ENCODE data around the gene CACNG6. TPM values are rescaled to one million over a fixed set of nuclear protein-coding genes. Genes with fewer than 3 reads are reported as not detected.
"Not testable (repeated sequence)": the region's sequence is repeated elsewhere in the genome, so short reads cannot be mapped to it uniquely, and the experiment has no call there.

The CACNG6 gene
- polyA plus RNA-seq, 1 of the 3 experiments (the other 2 are of a cell fraction), result 1.2 TPM

DNA sequence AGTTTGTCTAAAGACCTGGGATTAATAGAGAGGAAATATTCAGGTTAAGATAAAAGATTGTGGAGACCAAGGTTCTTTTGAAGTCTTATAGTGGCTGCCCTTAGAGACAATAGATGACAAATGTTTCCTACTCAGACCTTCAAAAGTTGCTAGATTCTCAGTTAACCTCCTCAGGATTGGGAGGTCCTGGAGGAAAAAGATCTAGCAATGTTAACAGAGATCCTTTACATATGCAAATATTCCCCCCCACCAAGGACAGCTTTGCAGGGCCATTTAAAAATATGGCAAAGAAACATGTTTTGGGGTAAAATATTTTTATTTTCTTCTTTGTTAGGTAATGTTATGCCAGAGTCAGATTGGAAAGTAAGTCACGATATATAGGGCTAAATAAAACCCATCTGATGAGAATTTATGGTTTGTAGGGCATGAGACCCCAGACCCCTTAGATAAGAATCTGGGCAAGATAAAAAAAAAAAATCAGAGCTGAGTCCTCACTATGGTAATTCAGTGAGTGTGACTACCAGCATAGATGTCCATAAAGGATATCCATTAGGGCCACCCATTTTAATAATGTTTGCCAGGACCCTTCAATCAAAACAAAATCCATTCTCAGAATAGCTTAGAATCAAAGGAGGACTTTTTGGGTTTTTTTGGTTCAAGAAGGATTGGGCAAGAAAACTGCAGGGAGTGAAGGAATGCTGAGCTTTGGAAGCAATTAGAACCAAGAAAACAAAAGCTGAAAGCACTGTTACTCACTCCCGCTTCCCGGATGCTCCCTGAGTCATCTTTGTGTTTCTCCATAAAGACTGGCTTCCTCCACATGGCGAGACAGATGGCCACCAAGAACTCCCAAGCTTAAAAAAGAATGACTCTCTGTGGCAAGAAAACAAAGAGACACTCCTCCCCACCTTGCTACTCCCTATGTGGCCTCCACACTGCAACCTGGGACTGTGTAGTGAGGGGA, 44.1 kb downstream of the CACNG6 start (continued):
- TF ChIP-seq MAX (IDR thresholded peaks at IDR 0.05; ENCODE audit: low read depth) (peak; percentile 82), FOSL2 (IDR thresholded peaks at IDR 0.05; ENCODE audit: borderline replicate concordance, low read depth) (peak; percentile 89), ELF1 (IDR thresholded peaks at IDR 0.05) (no peak), GABPA (IDR thresholded peaks at IDR 0.05; ENCODE audit: low read depth) (no peak), PBX3 (IDR thresholded peaks at IDR 0.05) (no peak), SIN3A (IDR thresholded peaks at IDR 0.05; ENCODE audit: borderline replicate concordance, low read depth, low read length) (no peak), ZBTB33 (IDR thresholded peaks at IDR 0.05; ENCODE audit: borderline replicate concordance, low read depth) (no peak), SMC3 (IDR thresholded peaks at IDR 0.05; ENCODE audit: low read depth, low read length) (no peak), NRF1 (IDR thresholded peaks at IDR 0.05; ENCODE audit: low read depth, low read length) (no peak), MXI1 (IDR thresholded peaks at IDR 0.05; ENCODE audit: low read depth, low read length) (no peak), REST (IDR thresholded peaks at IDR 0.05; ENCODE audit: low read depth, low read length) (no peak), NFIC (IDR thresholded peaks at IDR 0.05; ENCODE audit: borderline replicate concordance) (no peak), GATA2 (CRISPR knock-in tag; IDR thresholded peaks at IDR 0.05) (no peak), JUND (IDR thresholded peaks at IDR 0.05) (peak; percentile 59), YY1 (IDR thresholded peaks at IDR 0.05; ENCODE audit: low read depth) (peak; percentile 44; the same call in 1 of the 2 replicates), MEF2A (IDR thresholded peaks at IDR 0.05; ENCODE audit: borderline replicate concordance, low read depth) (no peak), FOXM1 (IDR thresholded peaks at IDR 0.05; ENCODE audit: low read depth) (no peak)
- TF ChIP-seq, protein P1, sequence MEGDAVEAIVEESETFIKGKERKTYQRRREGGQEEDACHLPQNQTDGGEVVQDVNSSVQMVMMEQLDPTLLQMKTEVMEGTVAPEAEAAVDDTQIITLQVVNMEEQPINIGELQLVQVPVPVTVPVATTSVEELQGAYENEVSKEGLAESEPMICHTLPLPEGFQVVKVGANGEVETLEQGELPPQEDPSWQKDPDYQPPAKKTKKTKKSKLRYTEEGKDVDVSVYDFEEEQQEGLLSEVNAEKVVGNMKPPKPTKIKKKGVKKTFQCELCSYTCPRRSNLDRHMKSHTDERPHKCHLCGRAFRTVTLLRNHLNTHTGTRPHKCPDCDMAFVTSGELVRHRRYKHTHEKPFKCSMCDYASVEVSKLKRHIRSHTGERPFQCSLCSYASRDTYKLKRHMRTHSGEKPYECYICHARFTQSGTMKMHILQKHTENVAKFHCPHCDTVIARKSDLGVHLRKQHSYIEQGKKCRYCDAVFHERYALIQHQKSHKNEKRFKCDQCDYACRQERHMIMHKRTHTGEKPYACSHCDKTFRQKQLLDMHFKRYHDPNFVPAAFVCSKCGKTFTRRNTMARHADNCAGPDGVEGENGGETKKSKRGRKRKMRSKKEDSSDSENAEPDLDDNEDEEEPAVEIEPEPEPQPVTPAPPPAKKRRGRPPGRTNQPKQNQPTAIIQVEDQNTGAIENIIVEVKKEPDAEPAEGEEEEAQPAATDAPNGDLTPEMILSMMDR (IDR thresholded peaks at IDR 0.05), result no peak
- TF ChIP-seq, protein P2, sequence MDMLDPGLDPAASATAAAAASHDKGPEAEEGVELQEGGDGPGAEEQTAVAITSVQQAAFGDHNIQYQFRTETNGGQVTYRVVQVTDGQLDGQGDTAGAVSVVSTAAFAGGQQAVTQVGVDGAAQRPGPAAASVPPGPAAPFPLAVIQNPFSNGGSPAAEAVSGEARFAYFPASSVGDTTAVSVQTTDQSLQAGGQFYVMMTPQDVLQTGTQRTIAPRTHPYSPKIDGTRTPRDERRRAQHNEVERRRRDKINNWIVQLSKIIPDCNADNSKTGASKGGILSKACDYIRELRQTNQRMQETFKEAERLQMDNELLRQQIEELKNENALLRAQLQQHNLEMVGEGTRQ (IDR thresholded peaks at IDR 0.05; ENCODE audit: borderline replicate concordance, low read depth, low read length), result no peak

- H3K27me3 ChIP-seq (ENCODE audit: insufficient read depth); DNase-seq; H3K36me3 ChIP-seq (replicated peaks in 1 of 2; ENCODE audit: control insufficient read depth in 1 of 2, insufficient read depth in 2 of 2, low read length in 1 of 2); H3F3A ChIP-seq (replicated peaks; ENCODE audit: insufficient read depth); H3K79me2 ChIP-seq (ENCODE audit: insufficient read depth); H3K9ac ChIP-seq; H3K27ac ChIP-seq (ENCODE audit: low read depth in 2 of 2, low read length in 1 of 2); H3K4me1 ChIP-seq (ENCODE audit: control insufficient read depth in 1 of 2, insufficient read depth in 2 of 2, low read depth in 1 of 2, low read length in 1 of 2); H3K4me3 ChIP-seq (ENCODE audit: low read depth in 2 of 2, low read length in 1 of 2); H2AFZ ChIP-seq (ENCODE audit: low read depth); POLR2A ChIA-PET; H4K20me1 ChIP-seq (ENCODE audit: insufficient read depth); H3K4me2 ChIP-seq; H3K9me2 ChIP-seq; H3K9me3 ChIP-seq: not testable (repeated sequence)
- WGBS (ENCODE audit: low lambda C conversion rate), result 79% methylated on average over 5 of the region's 5 CpGs
- CTCF ChIA-PET, result interaction anchor here (0.9 to 1.0 kb wide), 2 partner anchors 13 to 244 kb away, joined by 3 read pairs; no protein-coding TSS in a partner anchor
Observed at GRCh38 chr19:54036542-54036941, 45.1 kb downstream of the CACNG6 start.

All from SK-N-SH (cell line).